Gastrocnemius medialis (tissue), 4 donors: ENCODE results near the gene UGGT2.

Source experiments
- POLR2A ChIP-seq, 2 donors: fragments of 450-650 bp; IDR thresholded peaks; one replicate each; pipeline ENCODE4 v1.6.1; 2017; ENCODE audit warnings: antibody characterized with exemption in 2 of 2, mild to moderate bottlenecking in 2 of 2, moderate library complexity in 2 of 2
- TF ChIP-seq, protein P1 (sequence below), 5 experiments: fragments of 450-650 bp in 3 of 5; fragments of 200-600 bp in 2 of 5; sonication (generic) in 2 of 5; IDR thresholded peaks in 4 of 5; conservative IDR thresholded peaks in 1 of 5; 1 replicate in 4 of 5; 2 replicates in 1 of 5; pipeline ENCODE4 v1.5.1; 2016 to 2019; ENCODE audit warnings: antibody characterized with exemption in 5 of 5, mild to moderate bottlenecking in 3 of 5, moderate library complexity in 3 of 5

DNA sequence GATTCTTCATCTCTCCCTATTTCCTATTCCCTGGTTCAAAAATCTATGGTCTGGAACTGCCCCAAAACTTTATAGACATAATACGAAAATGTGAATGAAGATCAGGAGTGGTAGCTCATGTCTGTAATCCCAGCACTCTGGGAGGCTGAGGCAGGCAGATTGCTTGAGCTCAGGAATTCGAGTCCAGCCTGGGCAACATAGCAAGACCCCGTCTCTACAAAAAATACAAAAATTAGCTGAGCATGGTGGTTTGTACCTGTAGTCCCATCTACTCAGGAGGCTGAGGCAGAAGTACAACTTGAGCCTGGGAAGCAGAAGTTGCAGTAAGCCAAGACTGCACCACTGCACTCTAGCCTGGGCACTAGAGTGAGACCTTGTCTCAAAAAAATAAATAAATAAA lies 35.1 kb downstream of the UGGT2 start:
- no peak for TF ChIP-seq POLR2A (IDR thresholded peaks at IDR 0.05)
- TF ChIP-seq, protein P1, sequence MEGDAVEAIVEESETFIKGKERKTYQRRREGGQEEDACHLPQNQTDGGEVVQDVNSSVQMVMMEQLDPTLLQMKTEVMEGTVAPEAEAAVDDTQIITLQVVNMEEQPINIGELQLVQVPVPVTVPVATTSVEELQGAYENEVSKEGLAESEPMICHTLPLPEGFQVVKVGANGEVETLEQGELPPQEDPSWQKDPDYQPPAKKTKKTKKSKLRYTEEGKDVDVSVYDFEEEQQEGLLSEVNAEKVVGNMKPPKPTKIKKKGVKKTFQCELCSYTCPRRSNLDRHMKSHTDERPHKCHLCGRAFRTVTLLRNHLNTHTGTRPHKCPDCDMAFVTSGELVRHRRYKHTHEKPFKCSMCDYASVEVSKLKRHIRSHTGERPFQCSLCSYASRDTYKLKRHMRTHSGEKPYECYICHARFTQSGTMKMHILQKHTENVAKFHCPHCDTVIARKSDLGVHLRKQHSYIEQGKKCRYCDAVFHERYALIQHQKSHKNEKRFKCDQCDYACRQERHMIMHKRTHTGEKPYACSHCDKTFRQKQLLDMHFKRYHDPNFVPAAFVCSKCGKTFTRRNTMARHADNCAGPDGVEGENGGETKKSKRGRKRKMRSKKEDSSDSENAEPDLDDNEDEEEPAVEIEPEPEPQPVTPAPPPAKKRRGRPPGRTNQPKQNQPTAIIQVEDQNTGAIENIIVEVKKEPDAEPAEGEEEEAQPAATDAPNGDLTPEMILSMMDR (IDR thresholded peaks at IDR 0.05 in 4 of 5, conservative IDR thresholded peaks at IDR 0.05 in 1 of 5): no peak
